Activated T-cell treated with anti-CD3 and anti-CD28 coated beads for 24 hours (primary cell): ENCODE data around the gene MTHFR.
A peak's percentile ranks its signal among the peaks of the same experiment; 100 is the strongest.

Experiments used
- DNase-seq: peaks from one replicate; pipeline ENCODE4 v3.0.0-alpha.2; 2020; ENCODE audit warnings: low read depth

The MTHFR gene

GRCh38 chr1:11805422-11806306 is at the start of gene MTHFR, which contains the start of gene CLCN6:
Gene MTHFR, minus strand, starts transcription at chr1:11805964. Its CDS starts 2,848 bp downstream, at chr1:11803116.
Gene CLCN6, plus strand, starts transcription at chr1:11806191. Its CDS starts 72 bp downstream, at chr1:11806263.
- DNase-seq: peak; percentile 98

- no peak for DNase-seq
Measured at GRCh38 chr1:11855430-11855829, 49.7 kb upstream of the MTHFR start.

GRCh38 chr1:11854519-11854918 is 48.8 kb upstream of the MTHFR start:
- DNase-seq: no peak

- DNase-seq: no peak
Measured at GRCh38 chr1:11851180-11851579, 45.4 kb upstream of the MTHFR start.

GRCh38 chr1:11850156-11850555 is 44.4 kb upstream of the MTHFR start:
- no peak for DNase-seq

GRCh38 chr1:11848373-11848700 is 42.6 kb upstream of the MTHFR start:
- DNase-seq: no peak

- no peak for DNase-seq
Measured at GRCh38 chr1:11847667-11848372, 42.1 kb upstream of the MTHFR start, which contains the start of gene NPPA. Gene NPPA, minus strand, starts transcription at chr1:11847783. Its CDS starts 99 bp downstream, at chr1:11847684.

GRCh38 chr1:11845641-11846335 is 40.0 kb upstream of the MTHFR start:
- DNase-seq: no peak

GRCh38 chr1:11842154-11843041 is 36.6 kb upstream of the MTHFR start:
- no peak for DNase-seq

- no peak for DNase-seq
Measured at GRCh38 chr1:11841245-11842153, 35.7 kb upstream of the MTHFR start.

- DNase-seq: no peak
Measured at GRCh38 chr1:11839727-11840705, 34.3 kb upstream of the MTHFR start.

- DNase-seq: peak; percentile 54
Measured at GRCh38 chr1:11838349-11839272, 32.8 kb upstream of the MTHFR start.

- DNase-seq: no peak
Measured at GRCh38 chr1:11837767-11838348, 32.1 kb upstream of the MTHFR start.

- DNase-seq: no peak
Measured at GRCh38 chr1:11836955-11837766, 31.4 kb upstream of the MTHFR start.

- no peak for DNase-seq
Measured at GRCh38 chr1:11835441-11836225, 29.9 kb upstream of the MTHFR start.

GRCh38 chr1:11833900-11834299 is 28.1 kb upstream of the MTHFR start:
- DNase-seq: no peak
